Loucy (cell line): ENCODE measurements around the gene NABP2.

Experiments
- H2AFZ ChIP-seq: fragments of 200-600 bp; sonication (generic); 2 replicates; pipeline ENCODE4 v1.6.0; 2016; ENCODE audit warnings: antibody characterized with exemption, mild to moderate bottlenecking, low read length, moderate library complexity
- H3F3A ChIP-seq: fragments of 200-600 bp; 2 replicates; pipeline ENCODE4 v1.6.0; 2016; ENCODE audit warnings: antibody characterized with exemption, low read depth, mild to moderate bottlenecking
- H3K27me3 ChIP-seq: fragments of 200-600 bp; sonication (generic); 2 replicates; pipeline ENCODE4 v1.6.1; 2014; ENCODE audit warnings: low read length, mild to moderate bottlenecking; ENCODE audit not compliant: insufficient read depth, poor library complexity, severe bottlenecking
- H3K36me3 ChIP-seq: fragments of 200-600 bp; sonication (generic); 2 replicates; pipeline ENCODE4 v1.6.1; 2016; ENCODE audit warnings: low read length; ENCODE audit not compliant: insufficient read depth
- H3K4me1 ChIP-seq: fragments of 200-600 bp; sonication (generic); 2 replicates; pipeline ENCODE4 v1.5.1; 2014; ENCODE audit warnings: low read length, mild to moderate bottlenecking; ENCODE audit not compliant: insufficient read depth, poor library complexity, severe bottlenecking
- H3K4me2 ChIP-seq: fragments of 200-600 bp; sonication (generic); 2 replicates; pipeline ENCODE4 v1.6.0; 2014; ENCODE audit warnings: antibody characterized with exemption, low read length, low read depth, mild to moderate bottlenecking; ENCODE audit not compliant: poor library complexity, severe bottlenecking
- H3K4me3 ChIP-seq: fragments of 200-600 bp; sonication (generic); 2 replicates; pipeline ENCODE4 v1.5.1; 2014; ENCODE audit warnings: low read length, mild to moderate bottlenecking, mixed read lengths; ENCODE audit not compliant: poor library complexity, severe bottlenecking
- H3K79me2 ChIP-seq: fragments of 200-600 bp; sonication (generic); 2 replicates; pipeline ENCODE4 v1.6.1; 2014; ENCODE audit warnings: low read length; ENCODE audit not compliant: insufficient read depth
- H3K9ac ChIP-seq: fragments of 200-600 bp; sonication (generic); 2 replicates; pipeline ENCODE4 v1.6.0; 2014; ENCODE audit warnings: mild to moderate bottlenecking, low read depth, low read length, moderate library complexity; ENCODE audit not compliant: poor library complexity, severe bottlenecking
- H3K9me2 ChIP-seq: fragments of 200-600 bp; sonication (generic); replicated peaks from 2 replicates; pipeline ENCODE4 v1.6.1; 2016; ENCODE audit warnings: low read depth, low read length, mixed read lengths
- H3K9me3 ChIP-seq: fragments of 200-600 bp; sonication (generic); 2 replicates; pipeline ENCODE4 v1.6.1; 2014; ENCODE audit warnings: mild to moderate bottlenecking, antibody characterized with exemption, low read length, low read depth; ENCODE audit not compliant: insufficient read depth
- H4K20me1 ChIP-seq: fragments of 200-600 bp; sonication (generic); 2 replicates; pipeline ENCODE4 v1.6.0; 2014; ENCODE audit warnings: antibody characterized with exemption, low read length, mild to moderate bottlenecking; ENCODE audit not compliant: insufficient read depth, poor library complexity, severe bottlenecking
- CTCF ChIP-seq: fragments of 200-600 bp; sonication (generic); conservative IDR thresholded peaks from 2 replicates; pipeline ENCODE4 v1.5.1; 2014; ENCODE audit warnings: mild to moderate bottlenecking, antibody characterized with exemption, low read length
- EZH2phosphoT487 ChIP-seq: fragments of 200-600 bp; IDR thresholded peaks from 2 replicates; pipeline ENCODE4 v1.6.1; 2018; ENCODE audit warnings: antibody characterized with exemption, mild to moderate bottlenecking, moderate library complexity, borderline replicate concordance

The NABP2 gene

GRCh38 chr12:56274299-56274698, 50.2 kb downstream of the NABP2 start:
- Histone ChIP-seq H3K36me3 (peaks cover 79% of the 10 kb centered on the region), H3K9ac (no peak overlapping the region), H3K9me3 (no peaks in the 10 kb centered on the region), H3K4me2 (no peak overlapping the region), H4K20me1 (no peaks in the 10 kb centered on the region), H3K4me1 (no peaks in the 10 kb centered on the region), H3K27me3 (no peaks in the 10 kb centered on the region), H3F3A (no peaks in the 10 kb centered on the region), H3K79me2 (peaks cover under 1% of the 10 kb centered on the region; the same call in 1 of the 2 replicates), H3K9me2 (no peaks in the 10 kb centered on the region), H2AFZ (no peak overlapping the region), H3K4me3 (no peak overlapping the region)
- TF ChIP-seq CTCF (no peak), EZH2phosphoT487 (no peak)

- Histone ChIP-seq H3K36me3 (peaks cover 86% of the 10 kb centered on the region), H4K20me1 (no peaks in the 10 kb centered on the region), H3K79me2 (no peaks in the 10 kb centered on the region), H3K27me3 (no peaks in the 10 kb centered on the region), H3K9me2 (no peaks in the 10 kb centered on the region), H3K9ac (no peak overlapping the region), H3K4me3 (no peak overlapping the region), H3K9me3 (no peaks in the 10 kb centered on the region), H3K4me1 (no peaks in the 10 kb centered on the region), H2AFZ (no peak overlapping the region), H3K4me2 (no peak overlapping the region), H3F3A (no peaks in the 10 kb centered on the region)
- TF ChIP-seq EZH2phosphoT487 (no peak), CTCF (no peak)
Observed at GRCh38 chr12:56278905-56279304, 54.8 kb downstream of the NABP2 start.
